Left renal pelvis (tissue), 4 donors: ENCODE data around the gene SHISA8. TPM values are rescaled to one million over a fixed set of nuclear protein-coding genes. Genes with fewer than 3 reads are reported as not detected.

ENCODE experiments used
- DNase-seq, 4 donors: peaks; one replicate each; pipeline ENCODE4 v3.0.0-alpha.2; 2013; ENCODE audit warnings: low read depth in 4 of 4, low spot score in 3 of 4
- polyA plus RNA-seq, 4 donors: library from polyadenylated mRNA; unstranded; fragments of 120-200 nt; gene quantifications; one replicate each; pipeline ENCODE4 v1.2.1, GENCODE V29; 2013; ENCODE audit not compliant: insufficient read length in 4 of 4

SHISA8 gene
- polyA plus RNA-seq, 4 donors, result 0.22 to 1.7 (median 0.46) TPM

DNA sequence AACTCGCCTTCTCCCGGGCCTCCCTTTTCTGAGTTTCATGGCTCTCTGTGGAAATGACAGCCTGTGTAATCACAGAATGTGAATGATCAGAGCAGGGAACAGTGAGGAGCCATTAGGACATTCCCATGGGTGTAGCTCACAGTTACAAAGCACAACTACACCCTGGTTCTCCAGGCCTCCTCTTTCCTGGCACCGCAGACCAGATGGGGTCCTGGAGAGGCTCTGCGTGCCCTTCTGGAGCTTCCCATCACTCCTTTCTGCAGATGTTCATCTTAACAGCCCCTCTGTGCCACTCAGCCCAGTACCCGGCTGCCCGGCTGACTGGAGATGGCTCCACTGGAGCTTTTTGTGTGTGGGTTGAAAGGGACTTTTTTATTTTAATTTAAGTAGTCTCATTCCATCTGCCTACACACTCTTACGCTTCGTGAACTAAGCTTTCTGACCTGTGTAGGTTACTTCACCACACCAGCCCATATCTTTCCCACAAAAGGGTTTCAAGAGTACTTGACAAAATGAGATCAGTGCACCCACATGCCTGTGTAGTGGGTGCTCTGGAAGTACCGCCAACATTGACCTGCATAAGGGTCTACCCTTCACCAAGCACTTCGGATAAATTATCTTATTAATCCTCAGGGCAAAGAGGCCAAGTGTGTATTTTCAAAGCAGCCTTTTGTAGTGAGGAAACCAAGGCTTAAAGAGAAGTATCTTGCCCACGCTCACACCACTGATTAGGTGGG lies 52.2 kb downstream of the SHISA8 start:
- DNase-seq, result no peak

DNA sequence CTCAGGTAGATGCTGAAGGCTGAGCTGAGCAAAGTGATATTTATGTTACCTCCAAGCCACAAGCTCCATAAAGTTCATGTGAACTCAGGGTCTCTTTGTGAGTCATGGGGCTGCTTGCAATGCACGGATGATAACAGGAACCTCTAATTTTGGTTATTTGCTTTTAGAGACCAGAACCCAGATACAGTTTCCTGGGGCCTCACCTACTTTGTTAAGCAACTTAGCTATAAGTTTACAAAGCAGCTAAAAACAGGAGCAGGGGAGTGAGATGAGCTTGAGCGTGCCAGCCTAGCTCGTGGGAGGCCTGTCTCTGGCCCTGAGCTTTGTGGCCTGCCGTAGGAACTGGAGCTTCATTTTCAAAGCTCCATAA lies 52.7 kb downstream of the SHISA8 start:
- peak in 1 of 4 donors; percentile 36 for DNase-seq

Other genes with a start within 250 kb of the SHISA8 start
- 100 to 1,000 TPM; 129 to 157 (median 144) TPM for gene SNU13, start 226.2 kb downstream of the SHISA8 start, polyA plus RNA-seq
- gene MEI1, start 215.6 kb downstream of the SHISA8 start, polyA plus RNA-seq, result 1 to 10 TPM; 2.2 to 3.4 (median 3.1) TPM
- gene CCDC134, start 114.4 kb downstream of the SHISA8 start, polyA plus RNA-seq, result 10 to 100 TPM in 1 of 4 donors, 1 to 10 TPM in 3; 5.3 to 10.2 (median 8.2) TPM
- 10 to 100 TPM; 76.0 to 99.1 (median 93.9) TPM for gene SREBF2, start 82.0 kb downstream of the SHISA8 start, polyA plus RNA-seq
- gene TNFRSF13C, start 11.7 kb upstream of the SHISA8 start, polyA plus RNA-seq, result 1 to 10 TPM; 1.4 to 4.0 (median 1.9) TPM
- 10 to 100 TPM; 10.3 to 15.6 (median 11.6) TPM for gene CENPM, start 32.1 kb upstream of the SHISA8 start, polyA plus RNA-seq
- 10 to 100 TPM in 1 of 4 donors, 1 to 10 TPM in 3; 6.4 to 10.0 (median 7.8) TPM for gene SEPTIN3, start 54.4 kb upstream of the SHISA8 start, polyA plus RNA-seq
- 1 to 10 TPM; 2.4 to 5.2 (median 4.3) TPM for gene WBP2NL, start 83.7 kb upstream of the SHISA8 start, polyA plus RNA-seq
- 10 to 100 TPM; 27.1 to 33.2 (median 27.7) TPM for gene NAGA, start 155.7 kb upstream of the SHISA8 start, polyA plus RNA-seq
- gene PHETA2, start 159.2 kb upstream of the SHISA8 start, polyA plus RNA-seq, result 10 to 100 TPM; 10.3 to 31.7 (median 10.7) TPM
- 100 to 1,000 TPM in 2 of 4 donors, 10 to 100 TPM in 2; 47.7 to 124 (median 104) TPM for gene SMDT1, start 164.6 kb upstream of the SHISA8 start, polyA plus RNA-seq
- gene NDUFA6, start 175.7 kb upstream of the SHISA8 start, polyA plus RNA-seq, result 100 to 1,000 TPM in 2 of 4 donors, 10 to 100 TPM in 2; 74.8 to 131 (median 107) TPM
- gene CYP2D6, start 215.7 kb upstream of the SHISA8 start, polyA plus RNA-seq, result 10 to 100 TPM in 1 of 4 donors, 1 to 10 TPM in 3; 1.8 to 15.9 (median 3.7) TPM